Measurements from ENCODE around the gene ME3. TPM values are rescaled to one million over a fixed set of nuclear protein-coding genes. Genes with fewer than 3 reads are reported as not detected.

The ME3 gene
- polyA plus RNA-seq, 1 donor (not counting 4 experiments of a cell fraction or from before 2014, with no cell fraction given): 1.0 TPM

GRCh38 chr11:86678823-86679222 is 6.4 kb upstream of the ME3 start:
- dilution Hi-C loops (cut with MboI; ENCODE audit: extremely low pct_ligation_motif_present, low sequenced_read_pairs): no loop called here

DNA sequence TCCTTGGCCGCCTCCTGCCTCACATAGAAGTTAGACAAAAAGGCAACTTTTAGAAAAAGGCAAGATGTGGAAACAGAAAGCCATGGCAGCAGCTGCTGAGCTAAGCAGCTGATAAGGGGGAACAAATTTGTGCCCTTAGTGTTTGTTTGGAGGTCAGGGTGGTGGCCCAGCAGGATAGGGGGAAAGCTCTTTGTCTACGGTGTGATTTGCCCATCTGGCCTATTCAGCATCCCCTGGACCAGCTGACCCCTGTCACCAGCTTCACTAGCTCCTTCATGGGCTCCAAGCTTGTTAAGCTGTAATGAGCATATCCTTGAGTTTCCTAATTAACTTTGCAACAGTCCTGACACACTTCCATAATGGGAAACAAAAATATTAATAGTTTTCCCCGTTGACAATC is 5.9 kb upstream of the ME3 start:
- Histone ChIP-seq H3K36me3 (ENCODE audit: control insufficient read depth in 2 of 2, extremely low read depth in 1 of 2, insufficient read depth in 2 of 2, low read length in 2 of 2) (no peaks in the 10 kb centered on the region), H3K27ac (ENCODE audit: control insufficient read depth, insufficient read depth, low read length) (no peak overlapping the region), H3K9me1 (ENCODE audit: control insufficient read depth, extremely low read depth, insufficient read depth, low read length) (no peaks in the 10 kb centered on the region), H3K9me3 (ENCODE audit: control insufficient read depth, low read depth, low read length) (no peaks in the 10 kb centered on the region), H2AFZ (ENCODE audit: control insufficient read depth, low read length) (no peak overlapping the region), H3K4me1 (ENCODE audit: control insufficient read depth, extremely low read depth, insufficient read depth, low read length) (no peaks in the 10 kb centered on the region), H3K79me2 (ENCODE audit: control insufficient read depth, insufficient read depth, low read length) (no peaks in the 10 kb centered on the region), H3K27me3 (ENCODE audit: control insufficient read depth, extremely low read depth, insufficient read depth, low read length) (no peaks in the 10 kb centered on the region), H3K9ac (ENCODE audit: control insufficient read depth, extremely low read depth, insufficient read depth, low read length) (no peak overlapping the region), H3K4me3 (ENCODE audit: control insufficient read depth in 2 of 3, extremely low read depth in 1 of 3, insufficient read depth in 2 of 3, low read depth in 1 of 3, low read length in 3 of 3) (no peak overlapping the region), H3K4me2 (ENCODE audit: control insufficient read depth, extremely low read depth, insufficient read depth, low read depth, low read length) (no peak overlapping the region), H4K20me1 (ENCODE audit: control insufficient read depth, extremely low read depth, insufficient read depth, low read length) (no peaks in the 10 kb centered on the region)
- DNase-seq (ENCODE audit: low read depth, low spot score) (no peak), FAIRE-seq (no peak)
- TF ChIP-seq CTCF (optimal IDR thresholded peaks at IDR 0.05 in 1 of 3, IDR thresholded peaks at IDR 0.05 in 1 of 3, conservative IDR thresholded peaks at IDR 0.05 in 1 of 3; ENCODE audit: extremely low read depth in 1 of 3, insufficient read depth in 2 of 3, low read length in 3 of 3): no peak
- TF ChIP-seq EZH2 (IDR thresholded peaks at IDR 0.05; ENCODE audit: low read length): no peak
- dilution Hi-C loops (cut with MboI; ENCODE audit: extremely low pct_ligation_motif_present, low sequenced_read_pairs): no loop called here

More at GRCh38 chr11:86678823-86679222, 6.4 kb upstream of the ME3 start:
- FAIRE-seq: no peak
- Histone ChIP-seq H3K9me1 (ENCODE audit: control insufficient read depth, extremely low read depth, insufficient read depth, low read length) (no peaks in the 10 kb centered on the region), H3K27me3 (ENCODE audit: control insufficient read depth, extremely low read depth, insufficient read depth, low read length) (no peaks in the 10 kb centered on the region), H3K27ac (ENCODE audit: control insufficient read depth, insufficient read depth, low read length) (no peak overlapping the region), H3K79me2 (ENCODE audit: control insufficient read depth, insufficient read depth, low read length) (no peaks in the 10 kb centered on the region), H4K20me1 (ENCODE audit: control insufficient read depth, extremely low read depth, insufficient read depth, low read length) (no peaks in the 10 kb centered on the region), H3K4me1 (ENCODE audit: control insufficient read depth, extremely low read depth, insufficient read depth, low read length) (no peaks in the 10 kb centered on the region), H2AFZ (ENCODE audit: control insufficient read depth, low read length) (no peak overlapping the region), H3K36me3 (ENCODE audit: control insufficient read depth in 2 of 2, extremely low read depth in 1 of 2, insufficient read depth in 2 of 2, low read length in 2 of 2) (no peaks in the 10 kb centered on the region), H3K9me3 (ENCODE audit: control insufficient read depth, low read depth, low read length) (no peaks in the 10 kb centered on the region), H3K4me2 (ENCODE audit: control insufficient read depth, extremely low read depth, insufficient read depth, low read depth, low read length) (no peak overlapping the region), H3K9ac (ENCODE audit: control insufficient read depth, extremely low read depth, insufficient read depth, low read length) (no peak overlapping the region), H3K4me3 (ENCODE audit: control insufficient read depth in 2 of 3, extremely low read depth in 1 of 3, insufficient read depth in 2 of 3, low read depth in 1 of 3, low read length in 3 of 3) (no peak overlapping the region)
- DNase-seq (ENCODE audit: low read depth, low spot score): no peak
- no peak for TF ChIP-seq CTCF (optimal IDR thresholded peaks at IDR 0.05 in 1 of 3, IDR thresholded peaks at IDR 0.05 in 1 of 3, conservative IDR thresholded peaks at IDR 0.05 in 1 of 3; ENCODE audit: extremely low read depth in 1 of 3, insufficient read depth in 2 of 3, low read length in 3 of 3)
- TF ChIP-seq EZH2 (IDR thresholded peaks at IDR 0.05; ENCODE audit: low read length): no peak
